Measurements from ENCODE around the gene FUT6.
A peak's percentile ranks its signal among the peaks of the same experiment; 100 is the strongest.

DNA sequence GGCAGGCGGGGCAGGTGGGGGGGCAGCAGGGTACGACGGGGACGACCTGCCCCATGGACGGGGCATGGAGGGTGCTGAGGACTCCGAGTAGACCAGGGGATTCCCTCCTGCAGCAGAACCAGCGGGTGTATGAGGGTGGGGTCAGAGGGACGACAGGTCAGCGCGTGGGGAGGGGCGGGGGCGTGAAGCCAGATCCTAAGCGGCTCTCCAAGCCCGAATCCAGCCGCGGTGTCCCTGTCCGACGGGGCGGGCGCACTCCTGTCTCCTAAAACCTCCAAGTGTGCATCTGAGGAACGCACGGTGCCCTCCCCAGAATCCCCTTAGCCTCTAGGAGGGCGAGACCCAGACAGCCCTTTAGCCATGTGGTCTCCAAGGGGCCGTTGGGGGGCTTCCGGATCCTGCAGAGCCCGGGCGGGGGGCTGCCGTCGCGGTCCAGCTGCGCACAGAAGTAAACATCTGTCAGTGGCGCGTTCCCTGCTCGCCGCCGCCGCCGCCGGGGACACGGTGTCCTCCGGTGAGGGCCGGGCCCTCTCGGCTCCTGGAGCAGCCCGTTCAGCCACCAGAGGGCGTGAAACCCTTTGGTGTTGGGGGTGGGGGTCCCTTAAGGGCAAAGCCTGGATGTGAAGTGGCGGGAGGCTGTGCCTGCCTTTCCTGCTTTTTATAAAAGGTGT, 33.9 kb downstream of the FUT6 start:
- peak; percentile 85 to 92 (median 87) for TF ChIP-seq CTCF (IDR thresholded peaks at IDR 0.05)
- TF ChIP-seq POLR2A (IDR thresholded peaks at IDR 0.05; ENCODE audit: low read depth) = no peak
- peak; percentile 75 to 77 for TF ChIP-seq POLR2AphosphoS5 (IDR thresholded peaks at IDR 0.05)

Measured in esophagus muscularis mucosa (tissue), 3 donors.